HG02623 (cell line): ENCODE data around the gene LRRC8D.
"Not testable (repeated sequence)": the region's sequence is repeated elsewhere in the genome, so short reads cannot be mapped to it uniquely, and the experiment has no call there.

Source experiments
- ATAC-seq: cut with Tn5 transposase; IDR thresholded peaks from one replicate; pipeline ENCODE4 v1.9.1; 2021; ENCODE audit warnings: moderate library complexity; ENCODE audit not compliant: unreplicated experiment

LRRC8D gene

DNA sequence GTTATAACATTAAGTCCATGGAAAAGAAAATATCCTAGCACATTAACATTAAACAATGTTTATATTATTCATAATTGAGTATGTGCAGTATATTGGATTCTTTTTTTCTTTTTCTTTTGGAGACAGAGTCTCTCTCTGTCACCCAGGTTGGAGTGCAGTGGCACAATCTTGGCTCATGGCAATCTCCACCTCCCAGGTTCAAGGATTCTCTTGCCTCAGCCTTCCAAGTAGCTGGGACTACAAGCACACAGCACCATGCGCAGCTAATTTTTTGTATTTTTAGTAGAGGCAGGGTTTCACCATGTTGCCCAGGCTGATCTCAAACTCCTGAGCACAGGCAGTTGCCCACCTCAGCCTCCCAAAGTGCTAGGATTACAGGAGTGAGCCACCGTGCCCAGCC, 162.0 kb downstream of the LRRC8D start:
- not testable (repeated sequence) for ATAC-seq

DNA sequence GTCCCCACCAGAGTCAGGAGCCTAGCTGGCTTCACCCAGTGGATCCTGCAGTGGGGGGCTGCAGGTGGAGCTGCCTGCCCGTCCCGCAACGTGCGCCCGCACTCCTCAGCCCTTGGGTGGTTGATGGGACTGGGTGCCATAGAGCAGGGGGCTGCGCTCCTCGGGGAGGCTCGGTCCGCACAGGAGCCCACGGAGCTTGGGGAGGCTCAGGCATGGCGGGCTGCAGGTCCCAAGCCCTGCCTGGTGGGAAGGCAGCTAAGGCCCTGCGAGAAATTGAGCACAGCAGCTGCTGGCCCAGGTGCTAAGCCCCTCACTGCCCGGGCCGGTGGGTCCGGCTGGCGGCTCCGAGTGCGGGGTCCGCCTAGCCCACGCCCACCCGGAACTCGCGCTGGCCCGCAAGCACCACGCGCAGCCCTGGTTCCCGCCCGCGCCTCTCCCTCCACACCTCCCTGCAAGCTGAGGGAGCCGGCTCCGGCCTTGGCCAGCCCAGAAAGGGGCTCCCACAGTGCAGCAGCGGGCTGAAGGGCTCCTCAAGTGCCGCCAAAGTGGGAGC, 163.8 kb downstream of the LRRC8D start:
- ATAC-seq, result not testable (repeated sequence)

DNA sequence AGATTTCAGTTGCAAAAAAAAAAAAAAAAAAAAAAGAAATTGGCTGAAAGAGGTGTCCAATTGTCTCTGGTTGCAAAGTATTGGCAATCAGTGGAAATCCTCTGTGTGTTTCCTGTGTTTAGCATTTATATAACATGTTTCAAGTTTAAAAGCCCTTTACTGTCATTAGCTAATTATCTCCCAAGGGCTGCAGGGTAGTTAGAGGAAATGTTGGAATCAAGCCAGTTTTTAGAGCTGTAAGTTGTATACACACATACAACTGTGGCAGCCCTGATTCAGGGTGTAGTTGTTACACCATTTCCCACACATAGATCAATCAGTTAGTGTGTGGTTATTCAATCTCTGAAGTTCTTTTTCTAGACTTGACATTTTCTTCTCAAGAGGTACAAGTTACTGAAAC, 165.2 kb downstream of the LRRC8D start:
- ATAC-seq, result no peak
